PC-9 (cell line): ENCODE measurements around the gene PRKG1.

Source experiments
- EZH2 ChIP-seq: fragments of 200-600 bp; sonication (generic); IDR thresholded peaks from 2 replicates; pipeline ENCODE4 v1.8.0; 2017; ENCODE audit warnings: antibody characterized with exemption, low read depth
- TF ChIP-seq, protein P1 (sequence below): fragments of 200-600 bp; sonication (generic); conservative IDR thresholded peaks from 2 replicates; pipeline ENCODE4 v1.6.1; 2017; ENCODE audit warnings: mixed run types, antibody characterized with exemption, mild to moderate bottlenecking, moderate library complexity

DNA sequence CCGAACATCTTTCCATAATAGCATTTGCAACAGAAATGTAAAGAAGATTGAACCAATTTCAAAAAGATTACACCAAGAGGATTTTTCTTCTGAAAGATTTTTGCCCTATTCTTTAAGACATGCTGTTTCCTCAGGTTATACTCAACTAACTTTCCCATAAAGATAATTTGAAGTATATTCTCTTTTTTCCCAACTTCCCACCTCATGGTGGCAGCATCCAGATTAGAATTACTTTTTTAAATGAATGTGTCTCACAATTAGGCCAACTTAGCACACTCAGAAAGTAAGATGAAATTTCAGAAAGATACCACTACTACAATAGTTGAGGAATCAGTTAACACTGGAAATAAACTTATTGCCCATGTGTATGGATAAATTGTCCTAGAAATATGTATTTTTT is 803.3 kb downstream of the PRKG1 start:
- TF ChIP-seq, protein P1, sequence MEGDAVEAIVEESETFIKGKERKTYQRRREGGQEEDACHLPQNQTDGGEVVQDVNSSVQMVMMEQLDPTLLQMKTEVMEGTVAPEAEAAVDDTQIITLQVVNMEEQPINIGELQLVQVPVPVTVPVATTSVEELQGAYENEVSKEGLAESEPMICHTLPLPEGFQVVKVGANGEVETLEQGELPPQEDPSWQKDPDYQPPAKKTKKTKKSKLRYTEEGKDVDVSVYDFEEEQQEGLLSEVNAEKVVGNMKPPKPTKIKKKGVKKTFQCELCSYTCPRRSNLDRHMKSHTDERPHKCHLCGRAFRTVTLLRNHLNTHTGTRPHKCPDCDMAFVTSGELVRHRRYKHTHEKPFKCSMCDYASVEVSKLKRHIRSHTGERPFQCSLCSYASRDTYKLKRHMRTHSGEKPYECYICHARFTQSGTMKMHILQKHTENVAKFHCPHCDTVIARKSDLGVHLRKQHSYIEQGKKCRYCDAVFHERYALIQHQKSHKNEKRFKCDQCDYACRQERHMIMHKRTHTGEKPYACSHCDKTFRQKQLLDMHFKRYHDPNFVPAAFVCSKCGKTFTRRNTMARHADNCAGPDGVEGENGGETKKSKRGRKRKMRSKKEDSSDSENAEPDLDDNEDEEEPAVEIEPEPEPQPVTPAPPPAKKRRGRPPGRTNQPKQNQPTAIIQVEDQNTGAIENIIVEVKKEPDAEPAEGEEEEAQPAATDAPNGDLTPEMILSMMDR, result no peak
- no peak for TF ChIP-seq EZH2
